NCI-H446 treated with DMSO at 0.1 percent for 48 hours (cell line): ENCODE measurements around the gene CDH4.

Experiments
- DNase-seq: peaks from one replicate; lab custom pipeline; 2025; lab: John Stamatoyannopoulos, UW

Gene CDH4

DNA sequence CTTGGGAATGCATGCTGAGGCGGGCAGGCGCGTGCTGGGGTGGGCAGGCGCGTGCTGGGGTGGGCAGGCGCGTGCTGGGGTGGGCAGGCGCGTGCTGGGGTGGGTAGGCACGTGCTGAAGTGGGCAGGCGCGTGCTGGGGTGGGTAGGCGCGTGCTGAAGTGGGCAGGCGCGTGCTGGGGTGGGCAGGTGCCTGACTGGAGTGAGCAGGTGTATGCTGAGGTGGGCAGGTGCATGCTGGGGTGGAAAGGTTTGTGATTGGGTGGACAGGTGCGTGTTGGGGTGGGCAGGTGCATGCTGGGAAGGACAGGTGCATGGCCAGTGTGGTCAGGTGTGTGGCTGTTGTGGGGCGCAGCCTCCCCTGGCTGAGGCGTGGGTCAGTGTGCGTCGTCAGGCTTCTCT, 404.1 kb downstream of the CDH4 start:
- no peak for DNase-seq

DNA sequence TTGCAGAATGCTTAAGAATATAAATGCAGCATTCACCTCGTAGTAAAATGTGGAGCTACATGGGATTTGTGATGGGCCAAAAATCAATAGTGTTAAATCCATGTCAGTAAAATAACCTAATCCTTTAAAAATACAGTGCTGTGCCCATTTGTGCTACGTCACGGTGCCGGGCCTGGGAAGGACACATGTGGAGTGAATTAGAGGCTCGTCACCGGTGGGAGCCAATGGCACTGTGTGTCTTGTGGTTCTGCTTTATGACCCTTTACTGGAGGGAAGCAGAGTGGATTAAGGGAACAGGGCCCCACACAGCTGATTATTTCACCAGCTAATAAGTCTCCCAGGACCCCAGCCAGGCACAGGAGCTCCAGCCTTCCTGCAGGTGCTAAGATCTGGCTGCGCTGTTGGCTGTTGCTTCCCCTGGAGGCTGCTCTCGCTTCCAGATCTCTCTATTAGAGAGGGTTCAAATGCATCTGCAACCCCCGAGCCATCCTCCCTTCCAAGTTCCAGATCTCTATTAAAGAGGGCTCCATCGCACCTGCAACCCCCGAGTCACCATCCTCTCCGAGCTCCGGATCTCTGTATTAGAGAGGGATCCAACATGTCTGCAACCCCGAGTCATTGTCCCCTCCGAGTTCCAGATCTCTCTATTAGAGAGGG, 405.8 kb downstream of the CDH4 start:
- DNase-seq, result no peak

DNA sequence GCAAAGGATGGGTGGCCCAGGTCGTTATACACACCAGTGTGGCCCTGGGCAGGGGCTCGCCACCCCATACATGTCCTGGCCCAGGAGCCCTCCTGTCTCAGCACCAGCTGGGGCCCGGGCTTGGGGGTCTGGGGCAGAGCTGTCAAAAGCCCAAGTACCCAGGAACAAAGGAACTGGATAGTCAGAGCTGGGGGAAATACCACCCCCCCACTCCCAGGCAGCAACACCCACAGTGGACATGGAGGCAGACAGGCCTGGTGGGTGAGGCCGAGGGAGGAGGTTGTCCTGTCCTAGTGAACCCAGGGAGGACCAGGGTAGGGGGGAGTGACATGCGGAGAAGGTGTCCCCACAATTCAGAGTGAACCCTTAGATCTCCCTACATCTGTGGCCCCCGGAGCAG, 406.5 kb downstream of the CDH4 start:
- no peak for DNase-seq

DNA sequence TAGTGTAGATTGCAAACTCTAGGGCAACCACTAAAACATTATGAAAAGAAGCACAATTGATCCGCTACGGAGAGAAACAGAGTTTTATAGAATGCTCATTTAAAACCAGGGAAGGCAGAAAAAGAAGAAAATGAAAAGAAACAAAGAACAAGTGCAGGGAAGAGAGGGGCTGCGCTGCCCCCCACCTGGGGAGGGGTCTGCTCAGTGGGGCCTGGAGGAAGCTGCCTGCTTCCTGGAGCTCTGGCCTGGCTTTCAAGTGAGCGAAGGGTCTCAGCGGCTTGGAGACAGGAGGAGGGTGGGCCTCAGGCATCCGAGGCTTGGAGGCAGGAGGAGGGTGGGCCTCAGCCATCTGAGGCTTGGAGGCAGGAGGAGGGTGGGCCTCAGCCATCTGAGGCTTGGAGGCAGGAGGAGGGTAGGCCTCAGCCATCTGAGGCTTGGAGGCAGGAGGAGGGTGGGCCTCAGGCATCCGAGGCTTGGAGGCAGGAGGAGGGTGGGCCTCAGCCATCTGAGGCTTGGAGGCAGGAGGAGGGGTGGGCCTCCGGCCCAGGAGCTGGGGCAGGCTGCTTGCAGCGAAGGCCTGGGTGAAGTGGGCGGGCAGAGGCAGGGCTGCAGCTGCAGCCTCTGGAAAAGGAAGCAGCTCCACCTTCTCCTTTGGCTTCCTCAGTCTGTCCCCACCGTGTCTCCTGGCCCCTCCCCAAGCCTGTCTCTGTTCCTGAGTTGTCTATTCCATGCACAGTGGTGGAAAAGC, 407.4 kb downstream of the CDH4 start:
- no peak for DNase-seq

DNA sequence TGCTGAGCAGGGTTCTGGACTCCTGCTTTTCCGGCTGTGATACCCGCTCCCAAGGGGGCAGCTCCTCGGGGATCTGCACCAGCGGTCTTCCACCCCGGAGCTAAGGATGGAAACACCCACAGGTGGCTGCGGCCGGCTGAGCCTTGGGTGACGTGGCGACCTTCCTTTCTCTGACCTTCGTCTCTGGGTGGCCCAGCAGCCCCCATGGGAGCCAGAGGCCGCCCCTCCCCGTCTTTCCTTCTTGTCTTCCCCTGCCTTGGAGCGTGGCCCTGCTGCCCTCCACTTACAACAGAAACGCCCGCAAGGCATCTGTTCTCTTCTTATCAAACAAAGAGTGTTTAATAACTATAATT, 407.9 kb downstream of the CDH4 start:
- DNase-seq, result no peak

DNA sequence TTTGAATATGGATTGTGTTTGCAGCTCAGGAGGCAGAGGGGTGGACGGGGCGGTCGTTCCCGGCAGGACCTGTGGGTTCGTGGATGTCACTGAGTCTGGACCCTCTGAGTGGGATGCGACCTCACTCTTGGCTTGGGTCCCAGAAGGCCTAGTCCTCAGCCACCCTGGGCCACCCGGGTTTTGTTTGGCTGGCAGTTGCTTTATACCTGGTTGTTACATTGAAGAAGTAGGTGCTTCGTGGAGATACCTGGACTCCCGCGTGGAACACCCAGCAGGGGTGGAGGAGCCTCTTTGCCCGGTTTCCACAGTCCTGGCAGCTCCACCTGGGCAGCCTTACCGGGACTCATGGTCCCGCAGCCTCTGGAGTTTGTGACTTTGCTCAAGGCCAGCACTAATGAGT, 408.5 kb downstream of the CDH4 start:
- no peak for DNase-seq

DNA sequence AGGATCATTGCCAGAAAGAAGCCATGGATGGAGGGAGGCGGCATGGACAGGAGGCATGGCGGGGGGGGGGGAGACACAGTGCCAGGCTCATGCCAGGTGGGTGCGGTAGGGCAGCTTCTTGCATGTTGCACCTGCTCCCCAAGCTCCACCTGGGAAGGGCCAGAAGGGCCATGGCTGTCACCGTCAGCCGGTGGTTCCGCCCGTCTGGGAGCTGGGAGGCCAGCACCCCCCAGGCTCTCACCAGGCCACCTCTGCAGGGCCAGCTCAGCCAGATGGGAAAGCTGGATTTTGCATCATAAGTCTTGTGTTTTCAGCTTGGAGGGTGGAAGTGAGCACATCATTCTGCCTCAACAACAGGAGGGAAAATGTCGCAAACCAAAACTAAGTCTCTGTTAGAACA, 409.0 kb downstream of the CDH4 start:
- DNase-seq, result no peak

DNA sequence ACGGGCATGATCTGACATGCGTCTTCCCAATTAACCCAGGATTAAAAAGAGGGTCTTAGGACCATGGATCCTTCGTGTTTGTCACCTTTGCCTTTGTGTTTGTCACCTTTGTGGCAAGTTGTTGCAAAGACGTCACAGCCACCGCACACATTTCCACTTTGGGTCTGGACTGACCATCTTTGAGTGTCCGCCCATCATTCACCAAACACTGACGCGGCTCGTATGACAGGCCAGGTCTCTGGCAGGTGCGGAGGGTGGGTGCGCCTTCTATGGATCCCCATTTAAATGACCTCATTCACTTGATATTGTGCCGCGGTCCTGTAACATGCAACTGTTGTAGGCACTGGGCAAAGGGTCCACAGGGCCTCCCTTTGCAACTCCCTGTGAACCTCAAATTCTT, 409.5 kb downstream of the CDH4 start:
- DNase-seq, result no peak

DNA sequence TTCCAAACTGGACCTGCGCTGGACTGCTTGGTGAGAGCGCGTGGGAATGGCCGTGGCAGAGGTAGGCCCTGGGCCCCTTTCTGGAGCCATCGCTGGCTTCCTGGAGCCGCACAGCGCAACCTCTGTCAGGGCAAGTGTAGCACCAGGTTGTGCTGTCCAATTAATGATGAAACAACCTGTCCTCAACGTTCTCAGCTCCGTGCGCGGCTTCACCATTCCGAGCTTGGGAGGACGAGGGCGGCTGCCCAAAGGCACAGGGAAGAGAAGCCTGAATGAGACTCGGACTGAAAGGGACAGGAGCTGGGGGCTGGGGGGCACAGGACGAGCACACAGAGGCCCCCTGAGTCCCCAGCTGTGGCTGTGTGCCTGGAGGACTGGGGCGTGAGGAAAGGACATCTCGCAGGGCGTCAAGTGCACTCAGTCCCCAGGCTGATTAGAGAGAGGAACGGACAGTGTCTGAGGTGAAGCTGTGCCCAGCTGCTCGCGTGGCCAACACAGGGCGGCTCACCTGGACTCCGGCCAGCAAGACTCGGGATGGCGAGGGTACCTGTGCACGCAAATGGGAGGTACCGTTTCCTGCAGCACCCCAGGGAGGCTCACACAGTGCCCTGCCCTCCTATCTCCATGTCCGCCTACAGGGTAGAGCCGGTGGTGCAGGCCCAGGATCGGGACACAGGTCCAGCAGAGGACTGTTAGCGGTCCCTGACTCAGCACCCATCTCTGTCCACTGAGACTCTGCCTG, 410.3 kb downstream of the CDH4 start:
- DNase-seq, result no peak

DNA sequence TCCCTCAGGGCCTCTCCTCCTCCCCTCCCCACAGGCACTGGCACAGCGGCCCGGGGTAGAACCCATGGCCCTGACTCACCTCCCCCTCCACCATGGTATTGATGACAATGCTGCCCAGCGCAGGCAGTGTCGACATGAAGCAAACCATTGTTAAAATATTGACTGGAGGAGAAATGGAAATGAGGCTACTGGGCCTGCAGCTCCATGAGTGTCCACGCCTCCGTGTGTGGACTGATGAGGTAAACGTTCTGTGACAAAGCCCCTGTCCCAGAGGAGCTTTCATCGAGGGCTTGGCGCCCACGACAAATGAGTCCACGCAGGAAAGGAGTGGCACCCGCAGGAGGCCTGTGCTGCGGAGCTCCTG, 410.9 kb downstream of the CDH4 start:
- DNase-seq, result no peak

DNA sequence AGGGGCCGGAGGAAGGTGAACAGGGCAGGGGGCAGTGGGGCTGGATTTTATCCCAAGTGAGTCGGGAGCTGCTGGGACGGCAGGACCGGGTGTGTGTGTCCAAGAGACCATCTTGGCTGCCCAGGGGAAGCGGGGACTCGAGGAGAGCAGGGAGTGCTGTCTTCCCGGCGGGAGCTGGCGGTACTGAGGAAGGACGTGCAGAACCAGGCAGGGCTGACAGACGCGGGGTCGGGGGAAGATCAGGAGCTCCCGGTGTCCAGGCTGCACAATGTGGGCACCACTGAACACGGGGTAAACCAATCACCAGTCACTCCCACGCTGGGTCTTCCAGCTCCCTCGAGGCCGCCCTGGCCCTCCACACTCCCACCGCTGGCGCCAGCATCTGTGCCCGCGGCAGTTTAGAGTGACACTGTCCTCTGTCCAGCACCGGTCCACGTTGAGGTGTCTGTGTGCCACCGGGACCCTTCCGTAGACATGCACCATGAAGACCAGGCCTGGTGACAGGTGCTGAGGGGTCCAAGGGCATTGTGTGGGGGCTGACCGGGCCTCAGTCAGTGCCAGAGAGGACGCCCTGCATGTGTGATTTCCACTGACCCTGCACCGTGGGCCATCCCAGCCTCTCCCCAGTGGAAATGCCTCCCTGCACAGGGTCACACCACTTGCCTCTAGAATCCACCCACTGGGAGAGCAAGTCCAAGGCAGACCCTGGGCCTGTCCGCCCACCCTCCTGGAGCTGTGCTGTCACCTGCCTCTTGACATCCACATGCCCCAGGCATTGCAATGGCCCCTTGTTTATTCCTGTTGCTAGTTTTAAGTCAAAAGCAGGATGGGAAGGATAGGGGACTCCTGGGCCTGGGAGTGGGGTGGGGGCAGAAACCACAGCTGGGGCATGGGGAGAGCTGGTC, 411.7 kb downstream of the CDH4 start:
- no peak for DNase-seq

DNA sequence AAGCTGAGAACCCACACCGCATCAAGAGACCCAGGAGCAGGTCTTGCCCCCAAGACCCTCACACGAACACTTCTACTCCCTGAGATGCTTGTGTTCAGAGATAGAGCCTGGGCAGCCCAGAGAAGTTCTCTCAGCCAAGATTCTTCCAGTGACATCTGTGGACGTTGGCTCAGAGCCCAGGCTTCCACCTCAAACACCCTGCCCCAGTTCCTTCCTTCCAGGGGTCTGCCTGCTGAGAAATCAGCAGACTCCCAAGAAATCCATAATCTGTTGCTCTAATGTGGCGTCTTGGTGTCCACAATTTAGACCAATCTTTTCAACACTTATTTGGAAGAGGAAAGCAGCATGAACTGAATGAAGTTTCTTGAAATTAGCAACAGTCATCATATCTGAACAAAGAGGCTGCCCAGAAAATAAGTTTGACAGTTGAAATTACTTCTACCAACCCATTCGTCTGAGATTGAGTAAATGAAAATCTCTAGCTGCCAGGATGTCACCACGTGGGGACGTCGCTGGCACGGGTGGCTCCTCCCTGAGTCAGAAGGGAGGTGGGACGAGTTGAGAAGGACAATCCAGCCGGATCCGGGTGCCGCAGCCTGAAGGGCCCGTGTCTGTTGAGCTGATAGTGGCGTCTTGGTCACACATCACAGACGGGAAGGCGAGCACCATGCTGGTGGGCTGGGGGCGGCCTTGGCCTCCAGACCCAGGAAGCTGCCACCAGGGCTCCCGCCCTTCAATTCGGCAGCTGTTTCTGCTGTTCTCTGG, 412.7 kb downstream of the CDH4 start:
- no peak for DNase-seq

DNA sequence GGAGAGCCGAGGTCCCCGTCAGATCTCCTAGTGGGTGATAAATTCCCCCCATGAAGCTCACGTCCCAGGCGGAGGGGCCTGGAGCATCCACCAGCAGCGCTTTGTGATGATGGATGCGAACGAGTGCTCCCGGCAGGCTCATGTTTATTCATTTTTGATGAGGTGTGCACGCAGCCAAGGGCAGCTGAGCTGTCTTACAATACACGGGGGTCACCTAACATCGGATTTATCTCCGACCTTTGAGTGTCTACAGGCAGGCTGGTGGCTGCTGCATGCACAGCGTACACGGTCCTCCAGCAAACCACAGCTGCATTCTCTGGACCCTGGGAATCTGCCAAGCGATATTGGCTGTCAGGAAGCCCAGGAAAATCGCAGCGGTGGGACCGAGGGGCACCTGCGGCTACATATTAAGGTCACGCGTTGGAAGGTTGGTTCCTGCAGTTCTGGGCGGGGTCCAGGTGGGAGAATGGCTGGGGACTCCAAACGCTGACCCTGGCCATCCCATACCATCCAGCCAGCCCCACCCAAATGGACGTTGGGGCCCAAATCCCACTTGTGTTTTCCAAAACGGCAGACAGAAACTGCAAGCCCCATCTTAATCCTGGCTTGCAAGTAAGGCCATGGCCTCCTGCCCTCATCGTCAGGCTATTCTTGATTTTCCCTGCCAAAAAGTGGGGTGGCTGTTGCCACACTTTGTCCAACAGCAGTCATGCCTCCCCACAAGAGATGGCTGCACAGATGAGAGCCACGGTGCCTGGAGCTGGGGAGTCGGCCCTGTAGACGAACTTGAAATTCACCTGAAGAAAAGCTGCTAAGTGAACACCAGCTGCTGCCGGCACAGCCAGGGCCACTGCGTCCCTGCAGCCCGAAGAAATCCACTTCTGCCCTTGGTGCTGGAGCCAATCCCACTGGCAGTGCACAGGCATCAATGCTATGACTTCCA, 413.7 kb downstream of the CDH4 start:
- no peak for DNase-seq

DNA sequence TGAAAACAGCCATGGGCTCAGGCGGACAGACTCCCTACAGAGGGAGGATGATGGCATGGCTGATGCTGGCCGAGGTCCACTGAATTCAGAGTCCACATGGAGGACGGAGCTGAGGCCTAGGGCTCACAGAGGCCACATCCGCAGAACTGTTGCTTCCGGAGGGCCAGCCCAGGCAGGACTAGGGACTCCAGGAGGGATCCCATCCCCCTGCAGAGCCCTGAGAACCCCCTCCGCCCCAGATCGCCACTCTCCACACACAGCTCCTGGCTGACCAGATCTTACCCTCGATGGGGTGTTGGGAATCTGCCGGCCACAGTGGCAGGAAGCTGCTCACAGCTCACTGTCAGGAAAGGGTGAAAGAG, 414.4 kb downstream of the CDH4 start:
- DNase-seq, result no peak

DNA sequence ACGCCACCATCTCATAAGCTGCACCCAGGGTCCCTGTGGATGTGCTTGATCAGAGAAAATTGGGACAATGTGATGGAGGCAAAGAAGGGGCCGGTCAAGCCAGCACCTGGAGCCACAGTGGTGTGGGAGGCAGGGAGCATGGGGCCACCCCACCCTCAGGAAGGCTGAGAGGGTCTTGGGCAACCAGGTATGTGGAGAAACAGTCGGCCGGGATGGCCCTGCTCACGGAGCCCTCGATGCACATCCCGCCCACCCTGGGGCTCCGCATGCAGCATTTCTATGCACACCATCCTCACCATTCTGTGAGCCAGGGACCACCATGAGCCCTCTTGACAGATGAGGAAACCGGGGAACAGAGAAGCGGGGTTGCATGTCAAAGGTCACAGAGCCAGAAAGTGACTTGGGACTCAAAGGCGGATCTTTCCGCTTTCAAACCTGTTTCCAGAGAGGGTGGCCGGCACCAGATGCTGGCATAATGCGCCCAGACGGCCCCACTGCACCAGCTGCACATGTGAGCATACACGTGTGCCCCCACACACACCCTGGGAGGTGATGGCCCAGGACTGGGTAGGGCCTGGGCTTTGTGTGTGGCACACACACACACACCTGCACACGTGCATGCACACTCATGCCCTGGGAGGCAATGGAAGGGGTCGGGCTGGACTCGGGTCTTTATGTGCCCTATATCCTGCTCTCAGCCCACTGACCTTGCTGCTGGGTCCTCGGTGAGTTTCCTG, 415.2 kb downstream of the CDH4 start:
- no peak for DNase-seq

DNA sequence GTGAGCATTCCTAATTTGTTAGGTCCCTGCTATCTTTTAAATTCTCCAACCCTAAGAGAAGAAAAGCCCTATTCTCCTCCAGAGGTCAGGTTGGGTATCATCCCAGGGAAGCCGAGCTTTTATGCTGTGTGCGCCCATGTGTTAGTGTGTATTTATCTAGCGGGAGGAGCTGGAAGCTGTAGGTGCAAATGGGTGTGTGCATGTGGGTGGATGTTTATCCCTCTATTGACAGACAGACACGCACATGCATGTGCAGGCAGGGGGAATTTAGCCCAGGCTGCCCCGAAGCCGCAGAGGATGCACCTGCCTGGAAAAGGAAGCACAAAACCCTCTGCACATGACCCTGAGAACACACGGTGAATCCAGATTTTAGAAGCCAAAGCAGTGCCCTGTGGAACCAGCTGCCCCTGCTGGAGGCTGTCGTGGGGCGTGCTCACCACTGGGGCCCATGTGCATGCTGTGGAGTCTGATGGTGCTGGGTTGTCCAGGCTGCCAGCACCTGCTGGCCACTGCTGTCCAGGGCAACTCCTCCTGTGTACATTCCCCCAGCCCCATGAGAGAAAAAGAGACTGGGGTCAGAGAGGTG, 416.1 kb downstream of the CDH4 start:
- no peak for DNase-seq

DNA sequence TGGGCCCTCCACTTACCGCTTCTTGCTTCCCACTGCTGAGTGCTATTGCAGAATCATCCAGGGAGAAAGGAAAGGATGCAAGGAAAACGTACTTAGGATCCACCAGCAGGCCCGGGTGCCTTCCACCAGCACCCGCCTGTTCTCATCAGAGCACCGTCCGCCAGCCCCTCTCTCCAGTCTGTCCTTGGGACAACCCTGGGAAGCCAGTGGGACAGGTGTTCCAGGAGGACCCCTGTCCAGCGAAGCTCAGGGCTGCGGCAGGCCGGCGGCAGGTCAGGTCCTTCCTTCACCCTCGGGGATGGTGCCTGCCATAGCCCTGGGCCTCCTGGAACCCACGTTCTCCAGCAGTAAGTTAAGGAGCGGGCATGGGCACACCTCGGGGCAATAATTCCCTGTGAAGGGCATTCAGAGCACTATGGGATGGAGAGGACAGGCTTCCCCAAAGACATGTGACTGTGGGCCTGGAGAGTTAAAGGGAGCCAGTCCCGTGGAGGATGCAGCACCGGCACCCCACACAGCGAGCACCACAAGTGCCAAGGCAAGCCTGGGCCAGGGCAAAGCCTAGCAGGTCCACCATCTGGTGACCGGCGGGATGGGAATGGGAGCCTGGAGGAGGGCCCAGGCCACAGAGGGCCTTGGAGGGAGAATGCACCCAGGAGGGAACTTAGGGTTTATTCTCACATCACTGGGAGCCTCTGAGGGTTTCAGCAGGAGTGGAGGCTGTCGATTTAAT, 416.9 kb downstream of the CDH4 start:
- DNase-seq, result no peak

DNA sequence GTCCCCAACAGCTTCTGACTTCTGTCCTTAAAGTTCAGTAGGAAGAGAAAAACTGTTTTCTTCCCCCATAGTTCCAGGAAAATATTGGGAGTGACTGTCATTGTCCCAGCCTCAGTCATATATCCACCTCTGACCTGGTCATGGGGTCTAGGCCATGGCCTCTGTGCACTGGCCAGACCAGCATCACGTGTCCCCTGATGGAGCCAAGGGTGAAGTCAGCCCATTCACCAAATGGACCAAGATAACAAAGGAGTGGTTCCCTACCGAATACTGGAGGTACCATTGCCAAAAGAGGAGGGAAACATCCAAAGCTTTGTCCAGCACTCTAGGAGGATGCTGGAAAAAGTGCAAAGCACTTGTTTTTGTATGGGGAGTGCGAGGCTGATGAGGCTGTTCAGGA, 418.2 kb downstream of the CDH4 start:
- DNase-seq, result no peak

DNA sequence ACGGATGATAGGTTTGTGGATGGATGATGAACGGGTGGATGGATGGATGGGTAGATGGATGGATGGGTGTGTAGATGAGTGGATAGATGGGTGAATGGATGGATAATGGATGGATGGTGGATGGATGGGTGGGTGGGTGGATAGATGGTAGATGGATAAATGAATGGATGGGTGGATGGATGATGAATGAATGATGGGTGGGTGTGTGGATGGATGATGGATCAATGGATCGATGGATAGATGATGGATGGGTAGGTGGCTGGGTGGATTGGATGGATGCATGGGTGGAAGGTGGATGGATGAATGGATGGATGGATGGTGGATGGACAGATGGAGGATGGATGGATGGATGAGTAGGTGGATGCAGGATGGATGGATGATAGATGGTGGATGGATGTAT, 419.5 kb downstream of the CDH4 start:
- no peak for DNase-seq
